ENCODE measurements around the gene PHC1.

- no peak for TF ChIP-seq POLR2A (IDR thresholded peaks at IDR 0.05)
- TF ChIP-seq, protein P1, sequence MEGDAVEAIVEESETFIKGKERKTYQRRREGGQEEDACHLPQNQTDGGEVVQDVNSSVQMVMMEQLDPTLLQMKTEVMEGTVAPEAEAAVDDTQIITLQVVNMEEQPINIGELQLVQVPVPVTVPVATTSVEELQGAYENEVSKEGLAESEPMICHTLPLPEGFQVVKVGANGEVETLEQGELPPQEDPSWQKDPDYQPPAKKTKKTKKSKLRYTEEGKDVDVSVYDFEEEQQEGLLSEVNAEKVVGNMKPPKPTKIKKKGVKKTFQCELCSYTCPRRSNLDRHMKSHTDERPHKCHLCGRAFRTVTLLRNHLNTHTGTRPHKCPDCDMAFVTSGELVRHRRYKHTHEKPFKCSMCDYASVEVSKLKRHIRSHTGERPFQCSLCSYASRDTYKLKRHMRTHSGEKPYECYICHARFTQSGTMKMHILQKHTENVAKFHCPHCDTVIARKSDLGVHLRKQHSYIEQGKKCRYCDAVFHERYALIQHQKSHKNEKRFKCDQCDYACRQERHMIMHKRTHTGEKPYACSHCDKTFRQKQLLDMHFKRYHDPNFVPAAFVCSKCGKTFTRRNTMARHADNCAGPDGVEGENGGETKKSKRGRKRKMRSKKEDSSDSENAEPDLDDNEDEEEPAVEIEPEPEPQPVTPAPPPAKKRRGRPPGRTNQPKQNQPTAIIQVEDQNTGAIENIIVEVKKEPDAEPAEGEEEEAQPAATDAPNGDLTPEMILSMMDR (IDR thresholded peaks at IDR 0.05) = no peak
- TF ChIP-seq EP300 (IDR thresholded peaks at IDR 0.05) = no peak
- TF ChIP-seq POLR2AphosphoS5 (IDR thresholded peaks at IDR 0.05) = no peak
Observed at GRCh38 chr12:8969861-8970411, 55.6 kb downstream of the PHC1 start.
